ENCODE data around the gene HUNK. TPM values are rescaled to one million over a fixed set of nuclear protein-coding genes. Genes with fewer than 3 reads are reported as not detected.

The HUNK gene
- total RNA-seq, 1 experiment from 2014 or later, result 4.8 TPM

DNA sequence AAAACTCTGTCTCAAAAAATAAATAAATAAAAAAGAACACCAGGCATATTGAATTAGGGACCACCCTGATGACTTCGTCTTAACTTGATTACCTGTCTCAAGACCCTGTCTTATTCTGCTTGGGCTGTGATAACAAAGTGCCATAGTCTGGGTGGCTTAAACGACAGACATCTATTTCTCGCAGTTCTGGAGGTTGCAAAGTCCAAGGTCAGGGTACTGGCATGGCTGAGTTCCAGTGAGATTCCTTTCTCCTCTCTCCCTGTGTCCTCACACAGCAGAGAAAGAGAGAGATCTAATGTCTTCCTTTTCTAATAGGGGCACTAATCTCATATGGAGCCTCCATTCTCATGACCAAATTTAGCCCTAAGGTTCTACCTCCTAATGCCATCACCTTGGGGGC lies 145.6 kb downstream of the HUNK start:
- Mint-ChIP-seq H3K27me3 (ENCODE audit: insufficient read depth, unreplicated experiment) (peaks cover 5% of the 10 kb centered on the region), H3K9me3 (ENCODE audit: unreplicated experiment) (no peaks in the 10 kb centered on the region), H3K36me3 (ENCODE audit: insufficient read depth, unreplicated experiment) (no peaks in the 10 kb centered on the region), H3K4me1 (ENCODE audit: low read depth, unreplicated experiment) (no peaks in the 10 kb centered on the region), H3K4me3 (ENCODE audit: unreplicated experiment) (no peak overlapping the region), H3K27ac (ENCODE audit: unreplicated experiment) (no peak overlapping the region)
- ChIA-PET POLR2A (no interaction called here), CTCF (no interaction called here)
- Histone ChIP-seq H3K4me1 (no peaks in the 10 kb centered on the region), H3K4me3 (ENCODE audit: low read depth, low read length) (no peak overlapping the region), H3K27me3 (replicated peaks; ENCODE audit: control insufficient read depth, insufficient read depth, low read length) (no peaks in the 10 kb centered on the region; the same call in 1 of the 2 replicates), H3K9me3 (no peaks in the 10 kb centered on the region), H3K36me3 (ENCODE audit: control insufficient read depth, insufficient read depth, low read length) (no peaks in the 10 kb centered on the region)
- intact Hi-C loops (cut with micrococcal nuclease; ENCODE audit: unreplicated experiment), result no loop called here
- DNase-seq, result no peak
- TF ChIP-seq, protein P1, sequence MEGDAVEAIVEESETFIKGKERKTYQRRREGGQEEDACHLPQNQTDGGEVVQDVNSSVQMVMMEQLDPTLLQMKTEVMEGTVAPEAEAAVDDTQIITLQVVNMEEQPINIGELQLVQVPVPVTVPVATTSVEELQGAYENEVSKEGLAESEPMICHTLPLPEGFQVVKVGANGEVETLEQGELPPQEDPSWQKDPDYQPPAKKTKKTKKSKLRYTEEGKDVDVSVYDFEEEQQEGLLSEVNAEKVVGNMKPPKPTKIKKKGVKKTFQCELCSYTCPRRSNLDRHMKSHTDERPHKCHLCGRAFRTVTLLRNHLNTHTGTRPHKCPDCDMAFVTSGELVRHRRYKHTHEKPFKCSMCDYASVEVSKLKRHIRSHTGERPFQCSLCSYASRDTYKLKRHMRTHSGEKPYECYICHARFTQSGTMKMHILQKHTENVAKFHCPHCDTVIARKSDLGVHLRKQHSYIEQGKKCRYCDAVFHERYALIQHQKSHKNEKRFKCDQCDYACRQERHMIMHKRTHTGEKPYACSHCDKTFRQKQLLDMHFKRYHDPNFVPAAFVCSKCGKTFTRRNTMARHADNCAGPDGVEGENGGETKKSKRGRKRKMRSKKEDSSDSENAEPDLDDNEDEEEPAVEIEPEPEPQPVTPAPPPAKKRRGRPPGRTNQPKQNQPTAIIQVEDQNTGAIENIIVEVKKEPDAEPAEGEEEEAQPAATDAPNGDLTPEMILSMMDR (IDR thresholded peaks at IDR 0.05; ENCODE audit: insufficient read depth in 1 of 2, low read depth in 1 of 2, low read length in 1 of 2, severe bottlenecking in 1 of 2, unreplicated experiment in 1 of 2), result no peak
- BruUV-seq (replicated peaks), result no TSS peak

GRCh38 chr21:32020564-32020963 lies 147.7 kb downstream of the HUNK start:
- no peaks in the 10 kb centered on the region; the same call in 1 of the 2 replicates for H3K27me3 ChIP-seq (replicated peaks; ENCODE audit: control insufficient read depth, insufficient read depth, low read length)
- no peaks in the 10 kb centered on the region for H3K9me3 ChIP-seq
- Mint-ChIP-seq H3K4me1 (ENCODE audit: low read depth, unreplicated experiment) (no peaks in the 10 kb centered on the region), H3K9me3 (ENCODE audit: unreplicated experiment) (no peaks in the 10 kb centered on the region), H3K4me3 (ENCODE audit: unreplicated experiment) (no peak overlapping the region), H3K27ac (ENCODE audit: unreplicated experiment) (no peak overlapping the region), H3K36me3 (ENCODE audit: insufficient read depth, unreplicated experiment) (no peaks in the 10 kb centered on the region), H3K27me3 (ENCODE audit: insufficient read depth, unreplicated experiment) (peaks cover 5% of the 10 kb centered on the region)
- H3K36me3 ChIP-seq (ENCODE audit: control insufficient read depth, insufficient read depth, low read length), result no peaks in the 10 kb centered on the region
- CTCF ChIA-PET, result no interaction called here
- H3K4me1 ChIP-seq, result no peaks in the 10 kb centered on the region
- TF ChIP-seq, protein P1 (IDR thresholded peaks at IDR 0.05; ENCODE audit: insufficient read depth in 1 of 2, low read depth in 1 of 2, low read length in 1 of 2, severe bottlenecking in 1 of 2, unreplicated experiment in 1 of 2), result no peak
- DNase-seq, result no peak
- POLR2A ChIA-PET, result no interaction called here
- intact Hi-C loops (cut with micrococcal nuclease; ENCODE audit: unreplicated experiment), result no loop called here
- no TSS peak for BruUV-seq (replicated peaks)
- H3K4me3 ChIP-seq (ENCODE audit: low read depth, low read length), result no peak overlapping the region

- Histone ChIP-seq H3K27me3 (replicated peaks; ENCODE audit: control insufficient read depth, insufficient read depth, low read length) (no peaks in the 10 kb centered on the region; the same call in none of the 2 replicates), H3K9me3 (no peaks in the 10 kb centered on the region), H3K4me3 (ENCODE audit: low read depth, low read length) (no peak overlapping the region), H3K36me3 (ENCODE audit: control insufficient read depth, insufficient read depth, low read length) (no peaks in the 10 kb centered on the region), H3K4me1 (no peaks in the 10 kb centered on the region)
- ChIA-PET CTCF (no interaction called here), POLR2A (no interaction called here)
- peaks cover 5% of the 10 kb centered on the region for H3K27me3 Mint-ChIP-seq (ENCODE audit: insufficient read depth, unreplicated experiment)
- TF ChIP-seq, protein P1 (IDR thresholded peaks at IDR 0.05; ENCODE audit: insufficient read depth in 1 of 2, low read depth in 1 of 2, low read length in 1 of 2, severe bottlenecking in 1 of 2, unreplicated experiment in 1 of 2), result no peak
- no peaks in the 10 kb centered on the region for H3K36me3 Mint-ChIP-seq (ENCODE audit: insufficient read depth, unreplicated experiment)
- BruUV-seq (replicated peaks), result no TSS peak
- DNase-seq, result no peak
- no peaks in the 10 kb centered on the region for H3K4me1 Mint-ChIP-seq (ENCODE audit: low read depth, unreplicated experiment)
- no peak overlapping the region for H3K27ac Mint-ChIP-seq (ENCODE audit: unreplicated experiment)
- H3K9me3 Mint-ChIP-seq (ENCODE audit: unreplicated experiment), result no peaks in the 10 kb centered on the region
- intact Hi-C loops (cut with micrococcal nuclease; ENCODE audit: unreplicated experiment), result no loop called here
- H3K4me3 Mint-ChIP-seq (ENCODE audit: unreplicated experiment), result no peak overlapping the region
Observed at GRCh38 chr21:32021319-32021994, 148.6 kb downstream of the HUNK start.
